K562 (cell line): Measurements from ENCODE around the gene AMIGO3. TPM values are rescaled to one million over a fixed set of nuclear protein-coding genes. Genes with fewer than 3 reads are reported as not detected.

Source experiments
- CBFA2T2 ChIP-seq: fragments of 450-650 bp; conservative IDR thresholded peaks from 2 replicates; pipeline ENCODE4 v1.6.1; 2017; ENCODE audit warnings: mild to moderate bottlenecking
- FOSL1 ChIP-seq: fragments of 200-800 bp; sonication (Bioruptor generic); conservative IDR thresholded peaks from 2 replicates; pipeline ENCODE4 v1.6.1; 2016; ENCODE audit warnings: missing genetic modification characterization, missing compliant biosample characterization
- GABPB2 ChIP-seq: fragments of 250-450 bp; sonication (Bioruptor Pico); conservative IDR thresholded peaks from 2 replicates; pipeline ENCODE4 v1.5.1; 2021; ENCODE audit warnings: mild to moderate bottlenecking
- GATA2 ChIP-seq: sonication (generic); formaldehyde crosslinking; IDR thresholded peaks from 2 replicates; pipeline ENCODE4 v1.4.0; 2020; ENCODE audit warnings: mild to moderate bottlenecking, missing genetic modification reagents
- HDAC3 ChIP-seq: fragments of 450-650 bp; IDR thresholded peaks from 2 replicates; pipeline ENCODE4 v1.6.1; 2018; ENCODE audit warnings: borderline replicate concordance, mild to moderate bottlenecking, moderate library complexity; ENCODE audit not compliant: partially characterized antibody
- HDGF ChIP-seq: fragments of 450-650 bp; IDR thresholded peaks from 2 replicates; pipeline ENCODE4 v1.6.1; 2016
- KLF6 ChIP-seq: fragments of 250-450 bp; sonication (Bioruptor Pico); IDR thresholded peaks from 2 replicates; pipeline ENCODE4 v1.4.0; 2020; ENCODE audit warnings: mild to moderate bottlenecking, moderate library complexity, borderline replicate concordance
- LEF1 ChIP-seq: fragments of 450-650 bp; IDR thresholded peaks from 2 replicates; pipeline ENCODE4 v1.6.1; 2016; ENCODE audit warnings: mild to moderate bottlenecking
- MYC ChIP-seq, 2 experiments: fragments of 250-450 bp in 1 of 2; sonication (Bioruptor Pico) in 1 of 2; IDR thresholded peaks; 2 replicates each; pipeline versions ENCODE4 v1.5.1 to v1.6.1; 2012 to 2021; ENCODE audit warnings: low read depth in 2 of 2, borderline replicate concordance in 1 of 2, improper control_type of control experiment in 1 of 2, low read length in 1 of 2, mild to moderate bottlenecking in 1 of 2, moderate library complexity in 1 of 2
- POLR2G ChIP-seq: fragments of 200-400 bp; formaldehyde crosslinking; IDR thresholded peaks from 2 replicates; pipeline ENCODE4 v1.6.1; 2017; ENCODE audit warnings: low read depth, mild to moderate bottlenecking, antibody characterized with exemption, low read length, moderate library complexity
- PURB ChIP-seq: sonication (generic); formaldehyde crosslinking; IDR thresholded peaks from 2 replicates; pipeline ENCODE4 v1.9.0; 2021; ENCODE audit warnings: low read depth, mild to moderate bottlenecking, missing genetic modification reagents
- ZFP91 ChIP-seq: sonication (generic); formaldehyde crosslinking; IDR thresholded peaks from 2 replicates; pipeline ENCODE4 v1.8.0; 2022; ENCODE audit warnings: mild to moderate bottlenecking, missing genetic modification reagents
- ZNF436 ChIP-seq: fragments of 250-450, 450-650 bp; sonication (Bioruptor Pico); formaldehyde crosslinking; IDR thresholded peaks from 2 replicates; pipeline ENCODE4 v1.7.0; 2020; ENCODE audit warnings: mild to moderate bottlenecking
- ZNF551 ChIP-seq: fragments of 250-450 bp; sonication (Bioruptor Pico); IDR thresholded peaks from 2 replicates; pipeline ENCODE4 v1.5.0; 2021; ENCODE audit warnings: mild to moderate bottlenecking, moderate library complexity
- ZNF76 ChIP-seq: fragments of 250-450 bp; sonication (Bioruptor Pico); IDR thresholded peaks from 2 replicates; pipeline ENCODE4 v1.4.0; 2020; ENCODE audit warnings: mild to moderate bottlenecking, moderate library complexity, borderline replicate concordance
- polyA plus RNA-seq, 8 experiments: library from polyadenylated mRNA; depleted of rRNA in 4 of 8; stranded (reverse) in 5 of 8; unstranded in 3 of 8; fragments of >200 nt; fragmentation: Nextera tagmentation in 2 of 8; fragmentation: Illumina TruSeq in 1 of 8; extraction: Ambion mirVana in 2 of 8; extraction: Trizol in 1 of 8; gene quantifications; 2 replicates each; pipeline versions ENCODE4 v1.2.1 to v1.2.3, GENCODE V29; 2011 to 2014; ENCODE audit warnings: inconsistent platforms in 1 of 8, missing spikeins in 1 of 8
- total RNA-seq, 7 experiments: library from RNA; depleted of rRNA in 6 of 7; stranded (reverse); fragments of >200 nt in 6 of 7; fragmentation: Illumina TruSeq in 2 of 7; extraction: Trizol in 2 of 7; gene quantifications; 2 replicates each; pipeline versions ENCODE4 v1.2.1 to v1.2.3, GENCODE V29; 2011 to 2021; ENCODE audit warnings: low replicate concordance in 1 of 7
- TF ChIP-seq, protein P1 (sequence below), 2 experiments: fragments of 450-650 bp in 1 of 2; sonication (generic) in 1 of 2; formaldehyde crosslinking; conservative IDR thresholded peaks; 2 replicates each; pipeline versions ENCODE4 v1.4.0 to v1.8.1; 2020 to 2022; ENCODE audit warnings: mild to moderate bottlenecking in 1 of 2, missing genetic modification reagents in 1 of 2
- TF ChIP-seq, protein P2 (sequence below): fragments of 450-650 bp; IDR thresholded peaks from 2 replicates; pipeline ENCODE4 v1.6.1; 2016; ENCODE audit warnings: borderline replicate concordance
- TF ChIP-seq, protein P3 (sequence below): fragments of 450-650 bp; formaldehyde crosslinking; IDR thresholded peaks from 2 replicates; pipeline ENCODE4 v1.4.0; 2022; ENCODE audit warnings: missing genetic modification characterization

AMIGO3 gene
- total and polyA plus RNA-seq, 9 of the 15 experiments (the other 6 are each of a cell fraction or from before 2014, with no cell fraction given), result 0.13 to 2.8 (median 0.44) TPM; not detected in 4

- TF ChIP-seq MYC (IDR thresholded peaks at IDR 0.05; ENCODE audit: low read depth, low read length), result no peak; the same call in none of the 2 replicates
- TF ChIP-seq MYC (CRISPR knock-in tag; IDR thresholded peaks at IDR 0.05; ENCODE audit: borderline replicate concordance, low read depth), result no peak
- TF ChIP-seq ZNF551 (CRISPR knock-in tag), result no peak
- TF ChIP-seq, protein P1, sequence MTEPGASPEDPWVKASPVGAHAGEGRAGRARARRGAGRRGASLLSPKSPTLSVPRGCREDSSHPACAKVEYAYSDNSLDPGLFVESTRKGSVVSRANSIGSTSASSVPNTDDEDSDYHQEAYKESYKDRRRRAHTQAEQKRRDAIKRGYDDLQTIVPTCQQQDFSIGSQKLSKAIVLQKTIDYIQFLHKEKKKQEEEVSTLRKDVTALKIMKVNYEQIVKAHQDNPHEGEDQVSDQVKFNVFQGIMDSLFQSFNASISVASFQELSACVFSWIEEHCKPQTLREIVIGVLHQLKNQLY (CRISPR knock-in tag; conservative IDR thresholded peaks at IDR 0.05), result no peak
- TF ChIP-seq HDAC3, result no peak
- no peak for TF ChIP-seq GABPB2
- TF ChIP-seq POLR2G, result peak; percentile 97
- TF ChIP-seq, protein P2, sequence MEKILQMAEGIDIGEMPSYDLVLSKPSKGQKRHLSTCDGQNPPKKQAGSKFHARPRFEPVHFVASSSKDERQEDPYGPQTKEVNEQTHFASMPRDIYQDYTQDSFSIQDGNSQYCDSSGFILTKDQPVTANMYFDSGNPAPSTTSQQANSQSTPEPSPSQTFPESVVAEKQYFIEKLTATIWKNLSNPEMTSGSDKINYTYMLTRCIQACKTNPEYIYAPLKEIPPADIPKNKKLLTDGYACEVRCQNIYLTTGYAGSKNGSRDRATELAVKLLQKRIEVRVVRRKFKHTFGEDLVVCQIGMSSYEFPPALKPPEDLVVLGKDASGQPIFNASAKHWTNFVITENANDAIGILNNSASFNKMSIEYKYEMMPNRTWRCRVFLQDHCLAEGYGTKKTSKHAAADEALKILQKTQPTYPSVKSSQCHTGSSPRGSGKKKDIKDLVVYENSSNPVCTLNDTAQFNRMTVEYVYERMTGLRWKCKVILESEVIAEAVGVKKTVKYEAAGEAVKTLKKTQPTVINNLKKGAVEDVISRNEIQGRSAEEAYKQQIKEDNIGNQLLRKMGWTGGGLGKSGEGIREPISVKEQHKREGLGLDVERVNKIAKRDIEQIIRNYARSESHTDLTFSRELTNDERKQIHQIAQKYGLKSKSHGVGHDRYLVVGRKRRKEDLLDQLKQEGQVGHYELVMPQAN, result peak; percentile 55; the same call in 1 of the 2 replicates
- TF ChIP-seq CBFA2T2, result no peak
- TF ChIP-seq LEF1, result peak; percentile 47; the same call in 1 of the 2 replicates
- TF ChIP-seq HDGF, result no peak
- no peak for TF ChIP-seq ZNF76 (CRISPR knock-in tag)
- TF ChIP-seq ZNF436 (CRISPR knock-in tag), result no peak
- no peak for TF ChIP-seq FOSL1 (tag)
- TF ChIP-seq ZFP91 (CRISPR knock-in tag), result no peak
- no peak for TF ChIP-seq PURB
- TF ChIP-seq KLF6 (CRISPR knock-in tag), result peak; percentile 58; the same call in 1 of the 2 replicates
- no peak for TF ChIP-seq GATA2 (CRISPR knock-in tag)
- TF ChIP-seq, protein P3, sequence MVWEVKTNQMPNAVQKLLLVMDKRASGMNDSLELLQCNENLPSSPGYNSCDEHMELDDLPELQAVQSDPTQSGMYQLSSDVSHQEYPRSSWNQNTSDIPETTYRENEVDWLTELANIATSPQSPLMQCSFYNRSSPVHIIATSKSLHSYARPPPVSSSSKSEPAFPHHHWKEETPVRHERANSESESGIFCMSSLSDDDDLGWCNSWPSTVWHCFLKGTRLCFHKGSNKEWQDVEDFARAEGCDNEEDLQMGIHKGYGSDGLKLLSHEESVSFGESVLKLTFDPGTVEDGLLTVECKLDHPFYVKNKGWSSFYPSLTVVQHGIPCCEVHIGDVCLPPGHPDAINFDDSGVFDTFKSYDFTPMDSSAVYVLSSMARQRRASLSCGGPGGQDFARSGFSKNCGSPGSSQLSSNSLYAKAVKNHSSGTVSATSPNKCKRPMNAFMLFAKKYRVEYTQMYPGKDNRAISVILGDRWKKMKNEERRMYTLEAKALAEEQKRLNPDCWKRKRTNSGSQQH, result no peak
These were observed 4.4 kb upstream of the AMIGO3 start, which contains the start of gene GMPPB (continued) for GRCh38 chr3:49723628-49724551.
